ENCODE results near the gene DPYD.

DPYD gene

GRCh38 chr1:97384294-97384968 is 536.4 kb downstream of the DPYD start:
- H3K4me3 ChIP-seq (replicated peaks; ENCODE audit: low read depth, low read length): no peak overlapping the region
- TF ChIP-seq CTCF (IDR thresholded peaks at IDR 0.05; ENCODE audit: low read depth, low read length, missing control alignments): no peak
- DNase-seq (ENCODE audit: extremely low read depth, low read depth): no peak

- H3K4me3 ChIP-seq (replicated peaks; ENCODE audit: low read depth, low read length): no peak overlapping the region
- TF ChIP-seq CTCF (IDR thresholded peaks at IDR 0.05; ENCODE audit: low read depth, low read length, missing control alignments): no peak
- no peak for DNase-seq (ENCODE audit: extremely low read depth, low read depth)
These were observed 537.0 kb downstream of the DPYD start for GRCh38 chr1:97383797-97384196.

GRCh38 chr1:97382206-97382605 is 538.6 kb downstream of the DPYD start:
- no peak for TF ChIP-seq CTCF (IDR thresholded peaks at IDR 0.05; ENCODE audit: low read depth, low read length, missing control alignments)
- H3K4me3 ChIP-seq (replicated peaks; ENCODE audit: low read depth, low read length): no peak overlapping the region
- DNase-seq (ENCODE audit: extremely low read depth, low read depth): no peak

- no peak for DNase-seq (ENCODE audit: extremely low read depth, low read depth)
These were observed 541.3 kb downstream of the DPYD start for GRCh38 chr1:97379387-97380075.

GRCh38 chr1:97378596-97378995 is 542.2 kb downstream of the DPYD start:
- no peak for DNase-seq (ENCODE audit: extremely low read depth, low read depth)
- no peak for TF ChIP-seq CTCF (IDR thresholded peaks at IDR 0.05; ENCODE audit: low read depth, low read length, missing control alignments)
- no peak overlapping the region for H3K4me3 ChIP-seq (replicated peaks; ENCODE audit: low read depth, low read length)

More at GRCh38 chr1:97379387-97380075, 541.3 kb downstream of the DPYD start:
- no peak overlapping the region for H3K4me3 ChIP-seq (replicated peaks; ENCODE audit: low read depth, low read length)
- no peak for TF ChIP-seq CTCF (IDR thresholded peaks at IDR 0.05; ENCODE audit: low read depth, low read length, missing control alignments)

GRCh38 chr1:97377432-97378034 is 543.3 kb downstream of the DPYD start:
- no peak overlapping the region for H3K4me3 ChIP-seq (replicated peaks; ENCODE audit: low read depth, low read length)
- no peak for DNase-seq (ENCODE audit: extremely low read depth, low read depth)
- TF ChIP-seq CTCF (IDR thresholded peaks at IDR 0.05; ENCODE audit: low read depth, low read length, missing control alignments): no peak

All from HFF-Myc (cell line).